Bronchus fibroblast of lung (primary cell): ENCODE results near the gene SETD5. TPM values are rescaled to one million over a fixed set of nuclear protein-coding genes. Genes with fewer than 3 reads are reported as not detected.

Experiments
- total RNA-seq: library from RNA; depleted of rRNA; stranded (reverse); fragments of >200 nt; gene quantifications from 2 replicates; pipeline ENCODE4 v1.2.3, GENCODE V29; 2015

Gene SETD5, protein sequence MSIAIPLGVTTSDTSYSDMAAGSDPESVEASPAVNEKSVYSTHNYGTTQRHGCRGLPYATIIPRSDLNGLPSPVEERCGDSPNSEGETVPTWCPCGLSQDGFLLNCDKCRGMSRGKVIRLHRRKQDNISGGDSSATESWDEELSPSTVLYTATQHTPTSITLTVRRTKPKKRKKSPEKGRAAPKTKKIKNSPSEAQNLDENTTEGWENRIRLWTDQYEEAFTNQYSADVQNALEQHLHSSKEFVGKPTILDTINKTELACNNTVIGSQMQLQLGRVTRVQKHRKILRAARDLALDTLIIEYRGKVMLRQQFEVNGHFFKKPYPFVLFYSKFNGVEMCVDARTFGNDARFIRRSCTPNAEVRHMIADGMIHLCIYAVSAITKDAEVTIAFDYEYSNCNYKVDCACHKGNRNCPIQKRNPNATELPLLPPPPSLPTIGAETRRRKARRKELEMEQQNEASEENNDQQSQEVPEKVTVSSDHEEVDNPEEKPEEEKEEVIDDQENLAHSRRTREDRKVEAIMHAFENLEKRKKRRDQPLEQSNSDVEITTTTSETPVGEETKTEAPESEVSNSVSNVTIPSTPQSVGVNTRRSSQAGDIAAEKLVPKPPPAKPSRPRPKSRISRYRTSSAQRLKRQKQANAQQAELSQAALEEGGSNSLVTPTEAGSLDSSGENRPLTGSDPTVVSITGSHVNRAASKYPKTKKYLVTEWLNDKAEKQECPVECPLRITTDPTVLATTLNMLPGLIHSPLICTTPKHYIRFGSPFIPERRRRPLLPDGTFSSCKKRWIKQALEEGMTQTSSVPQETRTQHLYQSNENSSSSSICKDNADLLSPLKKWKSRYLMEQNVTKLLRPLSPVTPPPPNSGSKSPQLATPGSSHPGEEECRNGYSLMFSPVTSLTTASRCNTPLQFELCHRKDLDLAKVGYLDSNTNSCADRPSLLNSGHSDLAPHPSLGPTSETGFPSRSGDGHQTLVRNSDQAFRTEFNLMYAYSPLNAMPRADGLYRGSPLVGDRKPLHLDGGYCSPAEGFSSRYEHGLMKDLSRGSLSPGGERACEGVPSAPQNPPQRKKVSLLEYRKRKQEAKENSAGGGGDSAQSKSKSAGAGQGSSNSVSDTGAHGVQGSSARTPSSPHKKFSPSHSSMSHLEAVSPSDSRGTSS (N-terminal part only)
- 22.7 and 25.9 TPM in 2 replicates for total RNA-seq

DNA sequence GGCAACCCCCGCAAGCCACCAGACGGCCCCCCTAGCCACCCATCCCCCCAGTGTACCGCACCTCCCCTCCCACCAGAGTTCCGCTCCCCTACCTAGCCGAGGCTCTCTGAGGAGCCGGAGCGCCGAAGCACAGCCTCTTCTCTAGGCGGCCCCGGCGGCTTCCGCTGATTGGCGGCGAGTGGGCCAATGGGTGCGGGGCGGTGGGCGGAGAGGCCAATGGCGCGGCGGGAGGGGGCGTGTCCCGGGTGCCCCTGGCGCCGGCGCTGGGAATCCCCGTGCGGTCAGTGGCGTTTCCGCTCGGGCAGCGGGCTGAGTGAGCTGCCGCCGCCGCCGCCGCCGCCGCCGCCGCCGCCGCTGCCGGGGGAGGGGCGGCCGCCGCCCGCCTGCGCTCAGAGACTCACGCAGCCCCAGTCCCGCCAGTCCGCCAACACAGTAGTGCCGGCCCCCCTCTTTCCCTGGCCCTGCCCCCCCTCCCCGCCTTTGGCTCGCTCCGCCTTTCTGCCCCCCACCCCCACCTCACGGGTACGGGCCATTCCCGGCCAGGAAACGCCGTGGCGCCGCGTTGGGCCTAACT is at the start of gene SETD5:
SETD5 (plus strand) TSS at position 284 of the 574 bp plus-strand sequence. CDS start 31,324 bp downstream, outside the sequence.

DNA sequence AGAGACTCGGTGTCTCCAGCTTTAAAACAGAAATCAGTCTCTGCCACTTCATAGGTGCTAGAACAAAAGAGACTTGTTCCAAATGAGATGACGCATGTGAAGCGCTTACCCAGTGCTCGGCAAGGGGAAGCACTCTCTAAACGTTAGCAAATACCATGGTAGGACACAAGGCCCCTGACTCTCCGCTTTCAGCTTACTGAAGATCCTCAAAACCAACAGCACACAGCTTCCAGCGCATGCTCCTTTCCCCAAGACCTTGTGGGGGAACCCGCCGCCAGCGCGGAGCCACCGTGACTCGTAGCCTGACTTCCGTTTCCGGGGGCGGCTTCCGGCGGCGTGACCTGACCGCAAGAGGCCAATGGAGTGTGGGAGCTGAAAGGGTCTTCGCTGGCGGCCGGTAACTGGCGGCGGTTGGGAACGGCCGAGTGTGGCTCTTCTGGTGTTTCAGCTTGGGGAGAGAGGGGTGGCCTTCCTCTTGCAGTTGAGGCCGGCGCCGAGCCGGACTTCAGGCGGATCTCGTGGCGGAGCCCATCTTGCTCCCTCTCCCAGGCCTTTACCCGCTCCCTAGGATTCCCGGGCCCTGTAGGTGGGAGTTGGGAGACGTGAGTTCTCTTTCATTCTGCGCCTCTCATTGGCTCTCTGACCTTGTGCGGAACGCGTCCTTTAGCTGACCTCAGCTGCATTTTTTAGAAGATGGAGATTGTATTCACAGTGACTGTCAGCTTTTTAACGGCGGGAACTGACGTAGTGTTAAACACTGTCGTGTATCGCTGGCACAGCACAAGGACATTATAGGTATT is 34.5 kb upstream of the SETD5 start, which contains the start of gene THUMPD3:
THUMPD3 (plus strand) TSS at position 324 of the 800 bp plus-strand sequence. CDS start 2,015 bp downstream, outside the sequence.

Other genes with a start within 250 kb of the SETD5 start
- gene SRGAP3, start 148.0 kb upstream of the SETD5 start, total RNA-seq = 1.2 and 1.7 TPM in 2 replicates
- 27.9 and 34.0 TPM in 2 replicates for gene THUMPD3, start 34.6 kb upstream of the SETD5 start, total RNA-seq
- gene LHFPL4, start 156.2 kb downstream of the SETD5 start, total RNA-seq = not detected in 2 replicates